Measurements from ENCODE around the gene DOK6. TPM values are rescaled to one million over a fixed set of nuclear protein-coding genes. Genes with fewer than 3 reads are reported as not detected.

DOK6 gene
- total and polyA plus RNA-seq, 10 of the 15 experiments (the other 5 are each of a cell fraction or from before 2014, with no cell fraction given) = 0.01 to 0.09 (median 0.04) TPM; not detected in 4

DNA sequence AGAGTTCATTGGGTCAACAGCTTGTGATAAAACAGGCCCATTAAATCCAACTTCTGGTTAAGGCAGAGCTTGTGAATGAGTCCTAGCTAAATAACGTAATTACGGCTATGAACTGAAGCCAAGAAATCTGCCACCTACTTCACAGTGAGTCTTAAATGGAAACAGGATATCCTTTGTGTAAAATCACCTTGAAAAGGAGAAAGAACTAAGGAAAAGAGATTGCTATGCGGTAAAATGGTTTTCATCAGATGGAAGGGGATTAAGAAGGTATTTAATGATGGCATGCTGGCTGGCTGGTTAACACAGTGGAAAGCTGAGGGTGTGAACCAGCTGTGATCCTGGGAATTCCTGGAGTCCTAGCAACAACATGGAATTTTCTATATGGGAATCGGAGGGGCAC is 156.6 kb downstream of the DOK6 start:
- Histone ChIP-seq H3K79me2 (ENCODE audit: control insufficient read depth, insufficient read depth, low read length) (no peaks in the 10 kb centered on the region), H3K27me3 (replicated peaks in 1 of 2; ENCODE audit: control insufficient read depth in 2 of 2, insufficient read depth in 2 of 2, low read length in 1 of 2) (no peaks in the 10 kb centered on the region), H3K4me1 (ENCODE audit: control insufficient read depth, insufficient read depth, low read length) (no peaks in the 10 kb centered on the region), H2AFZ (ENCODE audit: control insufficient read depth, low read depth, low read length) (no peak overlapping the region), H3K36me3 (ENCODE audit: control insufficient read depth in 2 of 2, insufficient read depth in 2 of 2, low read length in 1 of 2) (no peaks in the 10 kb centered on the region), H3K9me3 (replicated peaks; ENCODE audit: control insufficient read depth, insufficient read depth, low read length) (no peaks in the 10 kb centered on the region), H3K4me3 (no peak overlapping the region), H4K20me1 (ENCODE audit: control insufficient read depth, insufficient read depth) (no peaks in the 10 kb centered on the region), H3K4me2 (ENCODE audit: control insufficient read depth, insufficient read depth) (no peak overlapping the region), H3K27ac (ENCODE audit: control insufficient read depth, insufficient read depth) (no peak overlapping the region), H3K9ac (ENCODE audit: control insufficient read depth, insufficient read depth, low read length) (no peak overlapping the region)
- 56% methylated on average over 4 of the region's 4 CpGs for WGBS (ENCODE audit: insufficient coverage, insufficient replicate concordance, low lambda C conversion rate, missing lambda C conversion rate)
- FAIRE-seq (no peak), ATAC-seq (no peak), DNase-seq (ENCODE audit: low read depth, low spot score) (no peak)
- ChIA-PET POLR2A (no interaction called here), SMC1A (ENCODE audit: uncharacterized antibody, unreplicated experiment) (no interaction called here), CTCF (interaction anchor here (0.9 kb wide), 1 partner anchor 12 kb away, joined by 3 read pairs; no protein-coding TSS in a partner anchor), RAD21 (ENCODE audit: unreplicated experiment) (no interaction called here)
- intact Hi-C loops (cut with micrococcal nuclease; ENCODE audit: unreplicated experiment) (no loop called here), in situ Hi-C loops (cut with MboI) (no loop called here)
- BruUV-seq (replicated peaks) = no TSS peak
- TF ChIP-seq NFXL1 (IDR thresholded peaks at IDR 0.05; ENCODE audit: borderline replicate concordance) (no peak), HDAC6 (IDR thresholded peaks at IDR 0.05; ENCODE audit: unreplicated experiment) (no peak), GABPA (IDR thresholded peaks at IDR 0.05; ENCODE audit: low read depth) (no peak), BCL3 (IDR thresholded peaks at IDR 0.05; ENCODE audit: borderline replicate concordance, insufficient read depth, low read depth, low read length, poor library complexity, severe bottlenecking) (no peak), ZSCAN29 (IDR thresholded peaks at IDR 0.05) (no peak), SUPT20H (IDR thresholded peaks at IDR 0.05; ENCODE audit: borderline replicate concordance, control insufficient read depth, low read depth, low read length) (no peak), E2F4 (IDR thresholded peaks at IDR 0.05; ENCODE audit: low read depth, low read length) (no peak), ZZZ3 (IDR thresholded peaks at IDR 0.05; ENCODE audit: control insufficient read depth, insufficient read length, low read depth) (no peak), ZNF217 (IDR thresholded peaks at IDR 0.05) (no peak), ZNF687 (IDR thresholded peaks at IDR 0.05) (no peak), MTA3 (IDR thresholded peaks at IDR 0.05; ENCODE audit: borderline replicate concordance, low read length) (no peak), IKZF2 (IDR thresholded peaks at IDR 0.05) (no peak), IRF3 (IDR thresholded peaks at IDR 0.05) (no peak), BCL11A (IDR thresholded peaks at IDR 0.05; ENCODE audit: low read depth, low read length) (no peak)
- TF ChIP-seq, protein P1, sequence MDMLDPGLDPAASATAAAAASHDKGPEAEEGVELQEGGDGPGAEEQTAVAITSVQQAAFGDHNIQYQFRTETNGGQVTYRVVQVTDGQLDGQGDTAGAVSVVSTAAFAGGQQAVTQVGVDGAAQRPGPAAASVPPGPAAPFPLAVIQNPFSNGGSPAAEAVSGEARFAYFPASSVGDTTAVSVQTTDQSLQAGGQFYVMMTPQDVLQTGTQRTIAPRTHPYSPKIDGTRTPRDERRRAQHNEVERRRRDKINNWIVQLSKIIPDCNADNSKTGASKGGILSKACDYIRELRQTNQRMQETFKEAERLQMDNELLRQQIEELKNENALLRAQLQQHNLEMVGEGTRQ (IDR thresholded peaks at IDR 0.05; ENCODE audit: borderline replicate concordance, low read depth, low read length) = no peak
- TF ChIP-seq, protein P2, sequence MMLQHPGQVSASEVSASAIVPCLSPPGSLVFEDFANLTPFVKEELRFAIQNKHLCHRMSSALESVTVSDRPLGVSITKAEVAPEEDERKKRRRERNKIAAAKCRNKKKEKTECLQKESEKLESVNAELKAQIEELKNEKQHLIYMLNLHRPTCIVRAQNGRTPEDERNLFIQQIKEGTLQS (IDR thresholded peaks at IDR 0.05; ENCODE audit: borderline replicate concordance, extremely low read depth, low read depth, low read length) = no peak
